ENCODE results near the gene RELT.
A peak's percentile ranks its signal among the peaks of the same experiment; 100 is the strongest.

RELT gene

DNA sequence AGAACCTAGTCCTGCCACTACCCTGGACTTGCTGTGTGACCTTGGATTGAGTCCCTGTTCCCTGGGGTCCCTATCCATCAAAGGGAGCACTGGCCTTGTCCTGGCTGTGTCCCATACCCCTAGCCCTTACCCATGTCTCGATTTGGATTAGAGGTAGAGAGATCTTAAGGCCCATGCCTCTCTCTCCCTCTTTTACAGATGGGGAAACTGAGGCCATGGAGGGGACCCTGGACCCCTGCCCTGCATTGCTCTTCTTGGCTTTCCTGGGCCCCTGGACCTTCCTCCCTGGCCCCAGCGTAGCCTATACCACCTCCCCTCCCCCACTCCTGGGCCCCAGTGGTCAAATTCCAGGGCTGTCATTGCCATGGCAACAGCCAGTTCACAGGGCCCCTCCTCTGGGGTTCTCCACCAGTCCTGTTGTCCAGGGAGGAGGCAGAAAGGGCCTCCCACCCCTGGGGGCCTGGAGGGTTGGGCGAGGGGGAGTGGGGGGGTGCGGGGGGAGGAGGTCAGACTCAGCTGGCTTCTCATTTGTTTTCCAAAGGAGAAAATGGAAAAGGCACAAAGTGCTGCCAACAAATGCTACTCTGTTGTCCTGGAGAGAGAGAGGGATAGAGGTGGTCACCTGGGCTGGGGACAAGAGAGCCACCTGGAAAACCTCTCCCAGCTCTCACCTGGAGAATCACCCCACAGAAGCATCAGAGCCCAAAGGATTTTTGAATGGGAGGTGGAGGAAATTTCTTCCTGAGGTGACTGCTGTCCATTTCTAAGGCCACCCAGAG lies 44.9 kb upstream of the RELT start:
- no peaks in the 10 kb centered on the region for H3K36me3 ChIP-seq (ENCODE audit: control insufficient read depth, insufficient read depth, low read length)
- no peak overlapping the region for H3K4me3 ChIP-seq (replicated peaks; ENCODE audit: low read depth, low read length)
- TF ChIP-seq, protein P1, sequence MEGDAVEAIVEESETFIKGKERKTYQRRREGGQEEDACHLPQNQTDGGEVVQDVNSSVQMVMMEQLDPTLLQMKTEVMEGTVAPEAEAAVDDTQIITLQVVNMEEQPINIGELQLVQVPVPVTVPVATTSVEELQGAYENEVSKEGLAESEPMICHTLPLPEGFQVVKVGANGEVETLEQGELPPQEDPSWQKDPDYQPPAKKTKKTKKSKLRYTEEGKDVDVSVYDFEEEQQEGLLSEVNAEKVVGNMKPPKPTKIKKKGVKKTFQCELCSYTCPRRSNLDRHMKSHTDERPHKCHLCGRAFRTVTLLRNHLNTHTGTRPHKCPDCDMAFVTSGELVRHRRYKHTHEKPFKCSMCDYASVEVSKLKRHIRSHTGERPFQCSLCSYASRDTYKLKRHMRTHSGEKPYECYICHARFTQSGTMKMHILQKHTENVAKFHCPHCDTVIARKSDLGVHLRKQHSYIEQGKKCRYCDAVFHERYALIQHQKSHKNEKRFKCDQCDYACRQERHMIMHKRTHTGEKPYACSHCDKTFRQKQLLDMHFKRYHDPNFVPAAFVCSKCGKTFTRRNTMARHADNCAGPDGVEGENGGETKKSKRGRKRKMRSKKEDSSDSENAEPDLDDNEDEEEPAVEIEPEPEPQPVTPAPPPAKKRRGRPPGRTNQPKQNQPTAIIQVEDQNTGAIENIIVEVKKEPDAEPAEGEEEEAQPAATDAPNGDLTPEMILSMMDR (IDR thresholded peaks at IDR 0.05; ENCODE audit: insufficient read depth, low read length, poor library complexity, severe bottlenecking) = no peak
- no peak for DNase-seq (ENCODE audit: extremely low read depth, insufficient read length)
- no peaks in the 10 kb centered on the region for H3K27me3 ChIP-seq (replicated peaks; ENCODE audit: control insufficient read depth, insufficient read depth, low read length)

DNA sequence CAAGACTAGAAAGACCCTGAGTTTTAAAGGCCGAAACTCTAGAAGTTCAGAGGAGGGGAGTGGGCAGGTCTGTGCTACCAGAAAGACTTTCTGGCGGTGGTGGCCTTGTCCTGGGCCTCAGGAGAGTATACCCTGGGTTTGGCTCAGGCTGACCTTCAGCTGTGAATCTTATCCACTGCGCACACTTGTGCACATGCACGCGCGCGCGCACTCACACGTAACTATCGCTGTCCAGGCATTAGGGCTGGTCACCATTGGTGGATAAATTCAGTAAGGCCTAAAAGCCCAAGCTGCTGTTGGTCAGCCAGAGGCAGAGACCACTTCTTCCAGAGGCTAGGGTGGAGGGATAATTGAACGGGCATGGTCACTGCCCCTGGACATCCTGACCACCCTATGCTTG lies 43.0 kb upstream of the RELT start:
- no peaks in the 10 kb centered on the region for H3K27me3 ChIP-seq (replicated peaks; ENCODE audit: control insufficient read depth, insufficient read depth, low read length)
- TF ChIP-seq, protein P1 (IDR thresholded peaks at IDR 0.05; ENCODE audit: insufficient read depth, low read length, poor library complexity, severe bottlenecking) = no peak

GRCh38 chr11:73333640-73334383 lies 42.4 kb upstream of the RELT start:
- TF ChIP-seq, protein P1 (IDR thresholded peaks at IDR 0.05; ENCODE audit: insufficient read depth, low read length, poor library complexity, severe bottlenecking) = no peak
- DNase-seq (ENCODE audit: extremely low read depth, insufficient read length) = no peak
- H3K27me3 ChIP-seq (replicated peaks; ENCODE audit: control insufficient read depth, insufficient read depth, low read length) = no peaks in the 10 kb centered on the region
- H3K4me3 ChIP-seq (replicated peaks; ENCODE audit: low read depth, low read length) = no peak overlapping the region
- H3K36me3 ChIP-seq (ENCODE audit: control insufficient read depth, insufficient read depth, low read length) = no peaks in the 10 kb centered on the region

More for the DNA sequence above, 43.0 kb upstream of the RELT start:
- Histone ChIP-seq H3K4me3 (replicated peaks; ENCODE audit: low read depth, low read length) (no peak overlapping the region), H3K36me3 (ENCODE audit: control insufficient read depth, insufficient read depth, low read length) (no peaks in the 10 kb centered on the region)
- DNase-seq (ENCODE audit: extremely low read depth, insufficient read length) = no peak

GRCh38 chr11:73334384-73335203 lies 41.6 kb upstream of the RELT start:
- no peaks in the 10 kb centered on the region for H3K27me3 ChIP-seq (replicated peaks; ENCODE audit: control insufficient read depth, insufficient read depth, low read length)
- TF ChIP-seq, protein P1 (IDR thresholded peaks at IDR 0.05; ENCODE audit: insufficient read depth, low read length, poor library complexity, severe bottlenecking) = peak; percentile 34
- H3K36me3 ChIP-seq (ENCODE audit: control insufficient read depth, insufficient read depth, low read length) = no peaks in the 10 kb centered on the region
- no peak for DNase-seq (ENCODE audit: extremely low read depth, insufficient read length)
- no peak overlapping the region for H3K4me3 ChIP-seq (replicated peaks; ENCODE audit: low read depth, low read length)

DNA sequence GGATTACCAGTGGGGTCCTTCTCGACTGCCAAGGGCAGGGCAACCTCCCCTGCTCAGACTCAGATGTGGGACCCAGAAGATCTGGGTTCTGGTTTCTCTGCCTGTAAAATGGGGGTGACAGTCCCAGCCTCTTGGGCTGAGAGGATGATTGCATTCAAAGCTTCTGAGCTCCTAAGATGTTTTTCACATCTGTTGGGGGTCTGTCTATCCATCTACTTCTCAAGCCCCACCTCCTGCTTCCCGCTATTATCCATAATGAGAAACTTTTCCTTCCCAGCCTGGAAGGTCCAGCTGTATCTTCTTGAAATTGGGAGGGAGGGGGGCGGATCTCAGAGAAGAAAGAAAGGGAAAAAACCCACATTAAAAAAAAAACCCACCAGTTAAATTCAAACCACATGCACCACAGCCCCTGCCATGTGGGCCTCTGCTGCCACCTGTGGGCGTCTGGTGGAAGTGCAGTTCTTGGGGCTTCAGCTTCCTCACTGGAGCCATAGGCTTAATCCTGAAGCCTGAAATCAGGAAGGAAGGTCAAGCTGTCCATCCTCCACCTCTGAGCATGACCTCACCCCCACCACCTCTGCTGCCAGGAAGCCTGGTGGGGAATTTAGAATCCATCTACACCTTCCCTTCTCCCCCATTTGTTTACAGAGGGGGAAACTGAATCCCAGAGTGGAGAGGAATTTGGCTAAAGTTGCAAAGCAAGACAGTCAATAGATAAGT lies 40.8 kb upstream of the RELT start:
- TF ChIP-seq, protein P1 (IDR thresholded peaks at IDR 0.05; ENCODE audit: insufficient read depth, low read length, poor library complexity, severe bottlenecking) = peak; percentile 97
- no peak overlapping the region for H3K4me3 ChIP-seq (replicated peaks; ENCODE audit: low read depth, low read length)
- peak; percentile 68 for DNase-seq (ENCODE audit: extremely low read depth, insufficient read length)
- H3K36me3 ChIP-seq (ENCODE audit: control insufficient read depth, insufficient read depth, low read length) = no peaks in the 10 kb centered on the region
- no peaks in the 10 kb centered on the region for H3K27me3 ChIP-seq (replicated peaks; ENCODE audit: control insufficient read depth, insufficient read depth, low read length)

Data from GM06990 (cell line).